Fibroblast of pulmonary artery (primary cell): ENCODE measurements around the gene ACCSL.

Experiments
- DNase-seq: peaks from one replicate; pipeline ENCODE4 v3.0.0-alpha.2; 2010; ENCODE audit warnings: low read depth
- H3K4me3 ChIP-seq: replicated peaks from 2 replicates; pipeline ENCODE4 v1.5.1; 2011; ENCODE audit warnings: low read depth, mild to moderate bottlenecking, control low read depth, low read length, moderate library complexity
- CTCF ChIP-seq: IDR thresholded peaks from 2 replicates; pipeline ENCODE4 v1.5.1; 2011; ENCODE audit warnings: mild to moderate bottlenecking, control low read depth, low read length, inconsistent platforms; ENCODE audit errors: missing control alignments

ACCSL gene

GRCh38 chr11:44029507-44029845, 18.3 kb upstream of the ACCSL start:
- no peak for TF ChIP-seq CTCF
- no peak overlapping the region for H3K4me3 ChIP-seq
- no peak for DNase-seq

- peak; percentile 96 for DNase-seq
- H3K4me3 ChIP-seq, result no peak overlapping the region
- no peak for TF ChIP-seq CTCF
Measured at GRCh38 chr11:44029977-44030911, 17.5 kb upstream of the ACCSL start.

GRCh38 chr11:44030996-44031395, 16.8 kb upstream of the ACCSL start:
- no peak overlapping the region for H3K4me3 ChIP-seq
- no peak for TF ChIP-seq CTCF
- DNase-seq, result no peak

- no peak for DNase-seq
- no peak overlapping the region for H3K4me3 ChIP-seq
- TF ChIP-seq CTCF, result no peak
Measured at GRCh38 chr11:44031549-44031948, 16.2 kb upstream of the ACCSL start.

GRCh38 chr11:44032299-44033085, 15.3 kb upstream of the ACCSL start:
- H3K4me3 ChIP-seq, result no peak overlapping the region
- TF ChIP-seq CTCF, result no peak
- DNase-seq, result peak; percentile 43

- no peak overlapping the region for H3K4me3 ChIP-seq
Measured at GRCh38 chr11:44033411-44033850, 14.3 kb upstream of the ACCSL start.

More at GRCh38 chr11:44033411-44033850, 14.3 kb upstream of the ACCSL start:
- DNase-seq, result no peak
- no peak for TF ChIP-seq CTCF
